Kidney glomerular epithelial cell (primary cell): ENCODE data around the gene ICAM1.
"Not testable (repeated sequence)": the region's sequence is repeated elsewhere in the genome, so short reads cannot be mapped to it uniquely, and the experiment has no call there.

Experiments
- DNase-seq: peaks from one replicate; lab custom pipeline; 2025; lab: John Stamatoyannopoulos, UW

Gene ICAM1

GRCh38 chr19:10241826-10242449 is 29.0 kb upstream of the ICAM1 start:
- not testable (repeated sequence) for DNase-seq

DNA sequence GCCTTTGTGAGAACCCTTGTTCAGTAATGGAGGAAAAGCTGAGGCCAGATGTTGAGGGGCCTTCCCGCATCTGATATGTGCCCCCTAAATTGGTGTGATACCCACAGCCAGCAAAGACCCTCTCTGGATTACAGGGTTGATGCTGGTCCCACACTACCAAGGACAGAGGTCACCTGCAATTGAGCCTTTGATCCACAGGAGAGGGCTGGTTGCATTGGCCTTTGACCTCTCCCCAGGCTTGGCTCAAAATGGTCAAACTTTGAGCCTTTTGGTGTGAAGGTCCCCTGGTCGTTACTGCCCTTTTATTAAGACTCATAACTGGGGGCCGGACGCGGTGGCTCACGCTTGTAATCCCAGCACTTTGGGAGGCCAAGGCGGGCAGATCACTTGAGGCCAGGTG is 27.3 kb upstream of the ICAM1 start:
- no peak for DNase-seq

- DNase-seq: no peak
Measured at GRCh38 chr19:10245189-10245939, 25.6 kb upstream of the ICAM1 start.

DNA sequence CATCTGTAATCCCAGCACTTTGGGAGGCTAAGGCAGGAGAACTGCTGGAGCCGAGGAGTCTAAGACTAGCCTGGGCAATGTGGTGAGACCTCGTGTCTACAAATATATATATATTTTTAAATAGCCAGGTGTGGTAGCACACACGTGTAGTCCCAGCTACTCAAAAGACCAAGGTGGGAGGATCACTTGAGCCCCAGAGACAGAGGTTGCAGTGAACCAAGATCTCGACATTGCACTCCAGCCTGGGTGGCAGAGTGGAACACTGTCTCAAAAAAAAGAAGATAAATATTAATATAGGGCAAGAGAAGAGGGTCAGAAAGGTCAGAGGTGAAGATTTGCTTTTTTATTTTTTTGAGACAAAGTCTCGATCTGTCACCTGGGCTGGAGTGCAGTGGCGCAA is 24.4 kb upstream of the ICAM1 start:
- no peak for DNase-seq

GRCh38 chr19:10251792-10252694 is 18.9 kb upstream of the ICAM1 start, which contains the start of gene MRPL4:
Gene MRPL4, plus strand, starts transcription at chr19:10252214. Its CDS starts 40 bp downstream, at chr19:10252254.
- peak; percentile 98 for DNase-seq

DNA sequence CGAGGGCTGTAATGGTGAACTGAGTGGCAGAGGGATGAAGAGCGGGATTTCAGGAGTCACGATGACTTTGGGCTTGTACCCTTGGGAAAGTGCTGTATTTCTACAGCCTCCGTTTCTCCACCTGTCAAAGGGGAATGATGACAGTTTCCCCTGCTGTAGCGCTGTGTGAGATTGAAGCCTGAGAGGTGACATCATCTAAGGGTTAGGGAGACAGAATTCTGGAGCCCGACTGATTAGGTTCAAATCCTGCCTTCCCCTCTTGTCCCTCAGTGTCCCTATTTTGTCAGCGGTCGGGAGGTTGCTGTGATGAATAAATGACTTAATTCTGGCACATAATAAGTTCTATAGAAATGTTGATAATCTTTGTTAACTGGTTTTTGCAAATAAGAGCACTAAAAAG is 18.2 kb upstream of the ICAM1 start:
- no peak for DNase-seq

DNA sequence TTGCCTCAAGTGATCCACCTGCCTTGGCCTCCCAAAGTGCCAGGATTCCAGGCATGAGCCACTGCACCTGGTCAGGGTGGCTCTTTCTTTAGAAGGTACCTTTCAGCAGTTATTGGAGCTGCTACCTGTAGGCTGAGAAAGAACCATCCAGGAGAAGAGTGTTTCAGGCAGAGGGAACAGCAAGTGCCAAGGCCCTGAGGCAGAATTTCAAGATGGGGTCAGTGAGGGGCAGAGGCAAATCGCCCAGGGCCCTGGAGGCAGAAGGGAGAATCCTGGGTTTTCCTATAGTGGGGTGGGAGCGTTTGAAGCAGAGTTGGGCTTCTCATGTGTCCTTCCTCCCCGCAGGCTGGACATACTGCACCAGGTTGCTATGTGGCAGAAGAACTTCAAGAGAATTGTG is 16.7 kb upstream of the ICAM1 start:
- DNase-seq: no peak

DNA sequence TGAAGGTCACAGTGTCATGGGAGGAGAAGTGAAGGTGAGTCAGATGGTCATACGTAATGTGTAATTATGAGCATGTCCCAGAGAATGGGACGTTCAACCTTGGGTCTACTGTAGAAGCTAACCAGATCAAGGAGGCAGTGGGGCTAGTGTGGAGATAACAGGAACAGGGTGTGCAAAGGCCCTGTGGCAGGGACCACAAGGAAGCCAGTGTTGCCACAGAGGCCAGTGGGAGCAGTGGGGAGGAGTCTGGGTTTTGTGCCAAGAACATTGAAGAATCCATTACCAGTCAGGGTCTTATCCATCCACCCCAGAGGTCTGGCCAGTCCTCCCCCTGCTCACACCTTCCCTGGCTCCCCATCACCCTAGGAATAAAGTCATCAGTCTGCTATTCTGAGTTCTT is 15.6 kb upstream of the ICAM1 start:
- DNase-seq: no peak

- DNase-seq: no peak
Measured at GRCh38 chr19:10256551-10256950, 14.4 kb upstream of the ICAM1 start.

DNA sequence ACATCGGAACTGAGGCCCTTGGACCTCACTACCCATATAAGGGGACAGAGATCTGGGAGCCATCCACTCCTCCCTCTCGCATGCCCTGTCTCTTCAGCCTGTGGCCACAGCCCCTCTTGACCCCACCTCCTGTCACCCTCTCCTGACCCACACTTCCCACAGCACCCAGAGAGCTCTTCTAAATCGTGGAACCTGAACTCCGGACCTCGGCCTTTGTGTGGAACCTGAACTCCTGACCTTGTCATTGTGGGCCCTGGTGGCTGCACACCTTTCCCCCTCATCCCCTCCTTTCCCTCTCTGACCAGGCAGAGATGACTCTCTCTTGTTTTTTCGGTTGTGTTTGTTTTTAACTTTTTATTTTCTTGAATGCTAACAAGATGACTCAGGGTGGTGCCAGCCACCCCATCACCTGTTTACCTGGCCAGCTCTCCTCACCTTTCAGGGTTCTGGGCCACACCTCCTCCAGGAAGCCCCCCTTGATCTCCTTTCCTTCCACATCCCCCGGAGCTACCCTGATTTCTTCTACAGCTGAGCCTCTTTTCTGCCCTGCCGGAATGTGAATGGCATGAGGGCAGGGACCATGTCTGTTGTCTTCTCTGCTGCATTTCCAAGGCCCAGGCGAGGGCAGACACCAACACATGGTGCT is 13.8 kb upstream of the ICAM1 start:
- no peak for DNase-seq

- DNase-seq: no peak
Measured at GRCh38 chr19:10258080-10258710, 12.7 kb upstream of the ICAM1 start.

DNA sequence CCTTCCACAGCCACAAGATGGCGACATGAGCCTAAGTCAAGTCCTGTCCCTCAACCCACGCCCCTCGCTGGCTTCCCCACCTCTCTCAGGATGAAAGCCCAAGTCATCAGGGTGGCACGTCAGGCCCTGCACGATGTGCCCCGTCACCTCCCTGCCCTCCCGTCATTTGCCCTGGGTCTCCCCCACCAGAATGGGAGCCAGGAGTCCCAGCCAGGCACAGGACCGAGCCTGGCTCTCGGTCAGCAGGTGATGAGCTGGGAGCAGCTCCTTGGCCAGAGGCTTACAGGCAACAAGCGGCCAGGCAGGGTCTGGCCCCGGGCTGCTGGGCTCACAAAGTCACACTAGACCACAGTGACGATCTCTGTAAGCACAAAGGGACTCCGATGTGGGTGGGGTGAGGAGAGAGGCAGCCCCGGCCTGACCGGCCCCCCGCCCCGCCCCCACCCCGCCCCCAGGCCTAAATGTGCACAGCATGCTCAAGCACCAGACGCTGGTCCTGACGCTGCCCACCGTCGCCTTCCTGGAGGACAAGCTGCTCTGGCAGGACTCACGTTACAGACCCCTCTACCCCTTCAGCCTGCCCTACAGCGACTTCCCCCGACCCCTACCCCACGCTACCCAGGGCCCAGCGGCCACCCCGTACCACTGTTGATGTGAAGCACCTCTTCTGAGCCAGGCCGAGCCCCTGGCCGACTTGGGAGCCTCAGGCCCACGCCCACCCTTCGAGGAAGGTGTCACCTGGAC is 11.6 kb upstream of the ICAM1 start:
- DNase-seq: peak; percentile 74

GRCh38 chr19:10260141-10260584 is 10.8 kb upstream of the ICAM1 start:
- DNase-seq: peak; percentile 77

- DNase-seq: no peak
Measured at GRCh38 chr19:10262771-10263170, 8.1 kb upstream of the ICAM1 start.

GRCh38 chr19:10266706-10267105 is 4.2 kb upstream of the ICAM1 start:
- no peak for DNase-seq

DNA sequence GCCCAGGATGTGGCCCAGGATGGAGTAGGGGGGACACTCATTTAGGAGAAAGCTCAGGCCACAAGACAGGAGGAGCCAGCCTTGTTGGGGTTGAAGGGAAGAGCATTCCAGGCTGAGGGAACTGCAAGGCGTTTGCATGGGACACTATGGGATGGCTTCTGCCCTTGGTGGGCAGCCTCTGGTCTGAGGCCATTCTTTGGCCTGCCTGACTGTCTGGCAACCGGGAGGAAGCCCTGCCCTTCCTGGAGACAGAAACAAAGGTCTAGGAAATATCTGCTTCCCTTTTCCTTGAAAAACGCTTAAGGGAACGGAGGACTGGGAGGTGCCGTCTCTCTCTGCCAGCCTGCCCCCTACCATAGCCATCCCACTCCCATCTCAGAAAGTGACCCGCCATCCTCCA is 2.8 kb upstream of the ICAM1 start:
- DNase-seq: no peak

DNA sequence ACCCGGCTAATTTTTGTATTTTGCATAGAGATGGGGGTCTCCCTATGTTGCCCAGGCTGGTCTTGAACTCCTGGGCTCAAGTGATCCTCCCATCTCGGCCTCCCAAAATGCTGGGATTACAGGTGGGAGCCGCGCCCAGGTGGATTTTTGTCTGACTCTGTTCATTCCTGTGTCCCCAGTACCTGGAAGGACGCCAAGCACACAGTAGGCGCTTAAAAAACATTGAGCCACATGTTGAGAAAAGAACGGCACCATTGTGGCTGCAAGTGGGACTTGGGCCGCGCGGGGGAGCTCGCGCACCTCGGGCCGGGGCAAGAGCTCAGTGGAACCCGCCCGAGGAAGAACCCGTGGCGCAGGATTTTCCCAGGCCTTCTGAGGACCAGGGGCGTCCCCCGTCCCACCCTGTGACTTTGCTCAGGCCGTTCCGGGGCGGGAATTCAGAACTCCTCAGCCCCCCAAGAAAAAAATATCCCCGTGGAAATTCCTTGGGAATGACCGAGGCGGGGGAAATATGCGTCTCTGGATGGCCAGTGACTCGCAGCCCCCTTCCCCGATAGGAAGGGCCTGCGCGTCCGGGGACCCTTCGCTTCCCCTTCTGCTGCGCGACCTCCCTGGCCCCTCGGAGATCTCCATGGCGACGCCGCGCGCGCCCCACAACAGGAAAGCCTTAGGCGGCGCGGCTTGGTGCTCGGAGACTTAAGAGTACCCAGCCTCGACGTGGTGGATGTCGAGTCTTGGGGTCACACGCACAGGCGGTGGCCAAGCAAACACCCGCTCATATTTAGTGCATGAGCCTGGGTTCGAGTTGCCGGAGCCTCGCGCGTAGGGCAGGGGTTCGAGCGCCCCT is 1.4 kb upstream of the ICAM1 start:
- DNase-seq: peak; percentile 34

GRCh38 chr19:10270180-10270615 is 722 bp upstream of the ICAM1 start:
- DNase-seq: no peak

GRCh38 chr19:10271543-10272086 is 695 bp downstream of the ICAM1 start:
- DNase-seq: peak; percentile 16

DNA sequence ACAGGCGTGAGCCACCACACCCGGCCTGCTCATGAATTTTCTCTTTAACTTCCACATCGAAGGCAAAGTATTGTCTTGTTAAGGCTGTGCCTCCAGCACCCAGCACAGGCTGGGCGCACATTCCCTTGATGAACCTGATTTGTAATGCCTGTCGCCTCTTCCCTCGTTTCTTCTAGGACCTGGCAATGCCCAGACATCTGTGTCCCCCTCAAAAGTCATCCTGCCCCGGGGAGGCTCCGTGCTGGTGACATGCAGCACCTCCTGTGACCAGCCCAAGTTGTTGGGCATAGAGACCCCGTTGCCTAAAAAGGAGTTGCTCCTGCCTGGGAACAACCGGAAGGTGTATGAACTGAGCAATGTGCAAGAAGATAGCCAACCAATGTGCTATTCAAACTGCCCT is 3.7 kb downstream of the ICAM1 start:
- no peak for DNase-seq
